HepG2 (cell line): ENCODE results near the gene LHPP. TPM values are rescaled to one million over a fixed set of nuclear protein-coding genes. Genes with fewer than 3 reads are reported as not detected.

Experiments used
- AKAP8 ChIP-seq: sonication (generic); formaldehyde crosslinking; IDR thresholded peaks from 2 replicates; pipeline ENCODE4 v1.5.1; 2020; ENCODE audit warnings: mild to moderate bottlenecking, missing genetic modification reagents
- DPF2 ChIP-seq: sonication (generic); formaldehyde crosslinking; IDR thresholded peaks from 2 replicates; pipeline ENCODE4 v1.4.0; 2020; ENCODE audit warnings: mild to moderate bottlenecking, low read depth, missing genetic modification reagents, borderline replicate concordance
- FOXA1 ChIP-seq, 2 experiments: fragments of 450-650 bp in 1 of 2; sonication (generic) in 1 of 2; formaldehyde crosslinking in 1 of 2; IDR thresholded peaks; 2 replicates each; pipeline versions ENCODE4 v1.4.0 to v1.6.1; 2016 to 2020; ENCODE audit warnings: missing genetic modification reagents in 1 of 2
- GATAD1 ChIP-seq: IDR thresholded peaks from 2 replicates; pipeline ENCODE4 v1.6.1; 2016; ENCODE audit warnings: missing genetic modification reagents, missing compliant biosample characterization
- HNF4G ChIP-seq, 2 experiments: sonication (generic) in 1 of 2; formaldehyde crosslinking in 1 of 2; IDR thresholded peaks; 2 replicates each; pipeline versions ENCODE4 v1.4.0 to v1.6.1; 2011 to 2020; ENCODE audit warnings: borderline replicate concordance in 2 of 2, low read depth in 2 of 2, mild to moderate bottlenecking in 2 of 2, low read length in 1 of 2, missing genetic modification reagents in 1 of 2, moderate library complexity in 1 of 2
- HNRNPL ChIP-seq: fragments of 200-400 bp; formaldehyde crosslinking; IDR thresholded peaks from 2 replicates; pipeline ENCODE4 v1.6.1; 2017; ENCODE audit warnings: mild to moderate bottlenecking, low read depth, low read length
- SMC3 ChIP-seq: IDR thresholded peaks from 2 replicates; pipeline ENCODE4 v1.6.1; 2011; ENCODE audit warnings: low read length, improper control_type of control experiment
- SP5 ChIP-seq: IDR thresholded peaks from 2 replicates; pipeline ENCODE4 v1.6.1; 2016; ENCODE audit warnings: low read depth, borderline replicate concordance
- THAP11 ChIP-seq: IDR thresholded peaks from 2 replicates; pipeline ENCODE4 v1.6.1; 2016; ENCODE audit warnings: missing biosample characterization, missing genetic modification reagents
- ZKSCAN8 ChIP-seq: IDR thresholded peaks from 2 replicates; pipeline ENCODE4 v1.6.1; 2016; ENCODE audit warnings: borderline replicate concordance, missing genetic modification reagents, missing compliant biosample characterization
- ZMYM4 ChIP-seq: sonication (generic); formaldehyde crosslinking; IDR thresholded peaks from 2 replicates; pipeline ENCODE4 v1.8.1; 2023; ENCODE audit warnings: mild to moderate bottlenecking, missing genetic modification reagents
- ZNF350 ChIP-seq: sonication (generic); formaldehyde crosslinking; IDR thresholded peaks from 2 replicates; pipeline ENCODE4 v1.4.0; 2020; ENCODE audit warnings: mild to moderate bottlenecking, low read depth, missing genetic modification reagents, borderline replicate concordance
- ZNF572 ChIP-seq: sonication (generic); formaldehyde crosslinking; IDR thresholded peaks from 2 replicates; pipeline ENCODE4 v1.5.1; 2020; ENCODE audit warnings: mild to moderate bottlenecking, missing genetic modification reagents
- ZNF782 ChIP-seq: sonication (generic); formaldehyde crosslinking; IDR thresholded peaks from 2 replicates; pipeline ENCODE4 v1.4.0; 2020; ENCODE audit warnings: missing genetic modification reagents, mild to moderate bottlenecking, borderline replicate concordance
- polyA plus RNA-seq, 8 experiments: library from polyadenylated mRNA; depleted of rRNA in 3 of 8; stranded (reverse) in 7 of 8; unstranded in 1 of 8; fragments of >200 nt; fragmentation: Illumina TruSeq in 4 of 8; extraction: Trizol in 4 of 8; gene quantifications; 2 replicates each; pipeline versions ENCODE4 v1.2.1 to v1.2.3, GENCODE V29; 2011 to 2016; ENCODE audit warnings: low read depth in 4 of 8, missing spikeins in 1 of 8, mixed read lengths in 1 of 8; ENCODE audit not compliant: insufficient read depth in 1 of 8
- total RNA-seq, 5 experiments: library from RNA; depleted of rRNA; stranded (reverse); fragments of >200 nt; fragmentation: Illumina TruSeq; extraction: Trizol; gene quantifications; 2 replicates each; pipeline ENCODE4 v1.2.3, GENCODE V29; 2016; ENCODE audit warnings: low read depth in 1 of 5
- TF ChIP-seq, protein P1 (sequence below): IDR thresholded peaks from 2 replicates; pipeline ENCODE4 v1.6.1; 2018; ENCODE audit warnings: missing genetic modification reagents, mild to moderate bottlenecking, missing compliant biosample characterization
- TF ChIP-seq, protein P2 (sequence below): sonication (generic); formaldehyde crosslinking; conservative IDR thresholded peaks from 2 replicates; pipeline ENCODE4 v1.8.1; 2023; ENCODE audit warnings: missing genetic modification reagents
- TF ChIP-seq, protein P3 (sequence below), 2 experiments: sonication (generic) in 1 of 2; formaldehyde crosslinking in 1 of 2; IDR thresholded peaks; 2 replicates each; pipeline versions ENCODE4 v1.4.0 to v1.6.1; 2018 to 2020; ENCODE audit warnings: missing genetic modification reagents in 2 of 2, borderline replicate concordance in 1 of 2, low read depth in 1 of 2, mild to moderate bottlenecking in 1 of 2, missing biosample characterization in 1 of 2
- TF ChIP-seq, protein P4 (sequence below): IDR thresholded peaks from 2 replicates; pipeline ENCODE4 v1.6.1; 2016; ENCODE audit warnings: low read depth, control low read depth

LHPP gene
- total and polyA plus RNA-seq, 2 of the 13 experiments (the other 11 are each of a cell fraction or from before 2014, with no cell fraction given) = 5.2 to 13.1 TPM

DNA sequence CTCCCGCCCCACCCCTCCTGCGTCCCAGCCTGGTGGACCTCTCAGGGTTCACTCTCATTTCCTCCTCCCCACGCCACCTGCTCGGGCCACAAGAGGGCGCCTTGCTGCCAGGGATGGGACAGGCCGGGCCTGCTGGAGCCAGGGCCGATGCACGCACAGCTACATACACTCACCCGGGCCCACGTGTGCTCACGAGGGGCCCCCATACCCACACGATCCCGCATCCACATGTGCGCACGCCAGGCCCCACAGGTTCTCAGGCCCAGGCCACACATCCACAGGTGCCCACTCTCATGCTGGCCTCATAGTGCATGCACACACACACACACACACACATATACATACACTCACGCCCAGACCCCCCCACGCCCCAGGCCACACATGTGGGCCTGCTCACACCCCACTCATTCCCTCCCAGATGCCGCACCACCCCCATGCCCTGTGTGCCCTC is 68.6 kb downstream of the LHPP start (continued):
- TF ChIP-seq AKAP8 (CRISPR knock-in tag) (0 out of 2 replicates have a peak, but pooled peaks have one; percentile 31), FOXA1 (IDR thresholded peaks at IDR 0.05) (no peak), FOXA1 (CRISPR knock-in tag; IDR thresholded peaks at IDR 0.05) (no peak), DPF2 (CRISPR knock-in tag) (no peak), ZKSCAN8 (CRISPR knock-in tag) (0 out of 2 replicates have a peak, but pooled peaks have one; percentile 43), THAP11 (peak; percentile 44; the same call in 1 of the 2 replicates), ZNF572 (CRISPR knock-in tag) (0 out of 2 replicates have a peak, but pooled peaks have one; percentile 69), ZNF782 (CRISPR knock-in tag) (no peak), SMC3 (peak; percentile 47; the same call in 1 of the 2 replicates), HNRNPL (0 out of 2 replicates have a peak, but pooled peaks have one; percentile 69), ZMYM4 (CRISPR knock-in tag) (no peak), HNF4G (IDR thresholded peaks at IDR 0.05; ENCODE audit: borderline replicate concordance, low read depth, low read length) (no peak), HNF4G (CRISPR knock-in tag; IDR thresholded peaks at IDR 0.05; ENCODE audit: borderline replicate concordance, low read depth) (0 out of 2 replicates have a peak, but pooled peaks have one; percentile 23), SP5 (CRISPR knock-in tag) (no peak), ZNF350 (CRISPR knock-in tag) (no peak), GATAD1 (CRISPR knock-in tag) (0 out of 2 replicates have a peak, but pooled peaks have one; percentile 24)
- TF ChIP-seq, protein P1, sequence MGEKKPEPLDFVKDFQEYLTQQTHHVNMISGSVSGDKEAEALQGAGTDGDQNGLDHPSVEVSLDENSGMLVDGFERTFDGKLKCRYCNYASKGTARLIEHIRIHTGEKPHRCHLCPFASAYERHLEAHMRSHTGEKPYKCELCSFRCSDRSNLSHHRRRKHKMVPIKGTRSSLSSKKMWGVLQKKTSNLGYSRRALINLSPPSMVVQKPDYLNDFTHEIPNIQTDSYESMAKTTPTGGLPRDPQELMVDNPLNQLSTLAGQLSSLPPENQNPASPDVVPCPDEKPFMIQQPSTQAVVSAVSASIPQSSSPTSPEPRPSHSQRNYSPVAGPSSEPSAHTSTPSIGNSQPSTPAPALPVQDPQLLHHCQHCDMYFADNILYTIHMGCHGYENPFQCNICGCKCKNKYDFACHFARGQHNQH = peak; percentile 38; the same call in 1 of the 2 replicates
- TF ChIP-seq, protein P2, sequence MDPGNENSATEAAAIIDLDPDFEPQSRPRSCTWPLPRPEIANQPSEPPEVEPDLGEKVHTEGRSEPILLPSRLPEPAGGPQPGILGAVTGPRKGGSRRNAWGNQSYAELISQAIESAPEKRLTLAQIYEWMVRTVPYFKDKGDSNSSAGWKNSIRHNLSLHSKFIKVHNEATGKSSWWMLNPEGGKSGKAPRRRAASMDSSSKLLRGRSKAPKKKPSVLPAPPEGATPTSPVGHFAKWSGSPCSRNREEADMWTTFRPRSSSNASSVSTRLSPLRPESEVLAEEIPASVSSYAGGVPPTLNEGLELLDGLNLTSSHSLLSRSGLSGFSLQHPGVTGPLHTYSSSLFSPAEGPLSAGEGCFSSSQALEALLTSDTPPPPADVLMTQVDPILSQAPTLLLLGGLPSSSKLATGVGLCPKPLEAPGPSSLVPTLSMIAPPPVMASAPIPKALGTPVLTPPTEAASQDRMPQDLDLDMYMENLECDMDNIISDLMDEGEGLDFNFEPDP = no peak
- TF ChIP-seq, protein P3, sequence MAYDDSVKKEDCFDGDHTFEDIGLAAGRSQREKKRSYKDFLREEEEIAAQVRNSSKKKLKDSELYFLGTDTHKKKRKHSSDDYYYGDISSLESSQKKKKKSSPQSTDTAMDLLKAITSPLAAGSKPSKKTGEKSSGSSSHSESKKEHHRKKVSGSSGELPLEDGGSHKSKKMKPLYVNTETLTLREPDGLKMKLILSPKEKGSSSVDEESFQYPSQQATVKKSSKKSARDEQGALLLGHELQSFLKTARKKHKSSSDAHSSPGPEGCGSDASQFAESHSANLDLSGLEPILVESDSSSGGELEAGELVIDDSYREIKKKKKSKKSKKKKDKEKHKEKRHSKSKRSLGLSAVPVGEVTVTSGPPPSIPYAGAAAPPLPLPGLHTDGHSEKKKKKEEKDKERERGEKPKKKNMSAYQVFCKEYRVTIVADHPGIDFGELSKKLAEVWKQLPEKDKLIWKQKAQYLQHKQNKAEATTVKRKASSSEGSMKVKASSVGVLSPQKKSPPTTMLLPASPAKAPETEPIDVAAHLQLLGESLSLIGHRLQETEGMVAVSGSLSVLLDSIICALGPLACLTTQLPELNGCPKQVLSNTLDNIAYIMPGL (CRISPR knock-in tag; IDR thresholded peaks at IDR 0.05; ENCODE audit: borderline replicate concordance in 1 of 2, low read depth in 1 of 2) = peak; percentile 65 to 74; a peak in 3 of 4 replicates
- TF ChIP-seq, protein P4, sequence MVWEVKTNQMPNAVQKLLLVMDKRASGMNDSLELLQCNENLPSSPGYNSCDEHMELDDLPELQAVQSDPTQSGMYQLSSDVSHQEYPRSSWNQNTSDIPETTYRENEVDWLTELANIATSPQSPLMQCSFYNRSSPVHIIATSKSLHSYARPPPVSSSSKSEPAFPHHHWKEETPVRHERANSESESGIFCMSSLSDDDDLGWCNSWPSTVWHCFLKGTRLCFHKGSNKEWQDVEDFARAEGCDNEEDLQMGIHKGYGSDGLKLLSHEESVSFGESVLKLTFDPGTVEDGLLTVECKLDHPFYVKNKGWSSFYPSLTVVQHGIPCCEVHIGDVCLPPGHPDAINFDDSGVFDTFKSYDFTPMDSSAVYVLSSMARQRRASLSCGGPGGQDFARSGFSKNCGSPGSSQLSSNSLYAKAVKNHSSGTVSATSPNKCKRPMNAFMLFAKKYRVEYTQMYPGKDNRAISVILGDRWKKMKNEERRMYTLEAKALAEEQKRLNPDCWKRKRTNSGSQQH (CRISPR knock-in tag) = no peak
